GM19452 (cell line): Measurements from ENCODE around the gene EHD2.
"Not testable (repeated sequence)": the region's sequence is repeated elsewhere in the genome, so short reads cannot be mapped to it uniquely, and the experiment has no call there.

Experiments used
- ATAC-seq: cut with Tn5 transposase; IDR thresholded peaks from one replicate; pipeline ENCODE4 v1.9.1; 2021; ENCODE audit not compliant: unreplicated experiment

Gene EHD2

DNA sequence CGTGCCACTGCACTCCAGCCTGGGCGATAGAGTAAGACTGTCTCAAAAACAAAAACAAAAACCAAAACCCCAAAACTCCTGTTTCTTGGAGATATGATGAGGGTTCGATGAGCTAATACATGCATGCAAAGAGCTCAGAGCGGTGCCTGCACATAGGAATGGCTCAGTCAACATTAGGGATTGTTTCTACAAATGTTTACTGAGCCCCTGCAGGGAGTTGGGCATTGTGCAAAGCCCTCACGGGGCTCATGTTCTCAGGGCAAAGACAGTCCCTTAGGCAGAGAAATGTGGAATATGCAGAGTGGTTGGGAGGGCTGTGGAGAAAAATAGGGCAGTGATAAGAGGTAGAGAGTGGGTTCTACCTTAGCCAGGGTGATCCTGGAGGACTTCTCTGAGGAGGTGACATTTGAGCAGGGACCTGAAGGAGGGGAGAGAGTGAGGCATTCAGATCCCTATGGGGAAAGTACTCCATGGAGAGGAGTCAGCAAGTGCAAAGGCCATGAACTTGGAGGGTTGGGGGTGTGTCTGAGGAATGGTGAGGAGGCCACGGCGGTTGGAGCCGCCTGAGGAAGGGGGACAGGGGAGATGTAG is 1.5 kb upstream of the EHD2 start:
- no peak for ATAC-seq

GRCh38 chr19:47714339-47714738 is 1.1 kb downstream of the EHD2 start:
- no peak for ATAC-seq

DNA sequence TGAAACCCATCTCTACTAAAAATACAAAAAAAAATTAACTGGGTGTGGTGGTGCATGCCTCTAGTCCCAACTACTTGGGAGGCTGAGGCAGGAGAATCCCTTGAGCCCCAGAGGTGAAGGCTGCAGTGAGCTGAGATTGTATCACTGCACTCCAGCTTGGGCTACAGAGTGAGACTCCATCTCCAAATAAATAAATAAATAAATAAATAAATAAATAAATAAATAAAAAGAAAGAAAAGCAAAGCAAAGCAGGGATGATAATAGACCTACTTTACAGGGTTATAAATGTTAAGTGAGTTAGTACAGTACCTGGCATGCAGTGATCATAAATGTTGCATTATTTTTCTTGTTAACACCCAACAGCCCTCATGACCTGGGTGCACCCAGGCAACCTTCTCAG is 1.6 kb downstream of the EHD2 start:
- ATAC-seq, result not testable (repeated sequence)

GRCh38 chr19:47716270-47716937 is 3.2 kb downstream of the EHD2 start:
- no peak for ATAC-seq

DNA sequence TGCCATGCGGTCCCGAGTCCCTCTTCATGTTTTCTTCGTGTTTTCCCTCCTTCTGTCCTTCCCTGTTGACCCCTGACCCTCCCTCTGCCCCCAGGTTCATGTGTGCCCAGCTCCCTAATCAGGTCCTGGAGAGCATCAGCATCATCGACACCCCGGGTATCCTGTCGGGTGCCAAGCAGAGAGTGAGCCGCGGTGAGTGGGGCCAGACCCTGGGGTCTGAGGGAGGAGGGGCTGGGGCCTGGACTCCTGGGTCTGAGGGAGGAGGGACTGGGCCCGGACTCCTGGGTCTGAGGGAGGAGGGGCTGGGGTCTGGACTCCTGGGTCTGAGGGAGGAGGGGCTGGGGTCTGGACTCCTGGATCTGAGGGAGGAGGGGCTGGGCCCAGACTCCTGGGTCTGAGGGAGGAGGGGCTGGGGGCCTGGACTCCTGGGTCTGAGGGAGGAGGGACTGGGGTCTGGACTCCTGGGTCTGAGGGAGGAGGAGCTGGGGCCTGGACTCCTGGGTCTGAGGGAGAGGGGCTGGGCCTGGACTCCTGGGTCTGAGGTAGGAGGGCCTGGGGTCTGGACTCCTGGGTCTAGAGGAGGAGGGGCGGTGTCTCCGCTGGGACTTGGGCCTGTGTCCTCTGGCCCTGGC is 5.3 kb downstream of the EHD2 start:
- ATAC-seq, result not testable (repeated sequence)

DNA sequence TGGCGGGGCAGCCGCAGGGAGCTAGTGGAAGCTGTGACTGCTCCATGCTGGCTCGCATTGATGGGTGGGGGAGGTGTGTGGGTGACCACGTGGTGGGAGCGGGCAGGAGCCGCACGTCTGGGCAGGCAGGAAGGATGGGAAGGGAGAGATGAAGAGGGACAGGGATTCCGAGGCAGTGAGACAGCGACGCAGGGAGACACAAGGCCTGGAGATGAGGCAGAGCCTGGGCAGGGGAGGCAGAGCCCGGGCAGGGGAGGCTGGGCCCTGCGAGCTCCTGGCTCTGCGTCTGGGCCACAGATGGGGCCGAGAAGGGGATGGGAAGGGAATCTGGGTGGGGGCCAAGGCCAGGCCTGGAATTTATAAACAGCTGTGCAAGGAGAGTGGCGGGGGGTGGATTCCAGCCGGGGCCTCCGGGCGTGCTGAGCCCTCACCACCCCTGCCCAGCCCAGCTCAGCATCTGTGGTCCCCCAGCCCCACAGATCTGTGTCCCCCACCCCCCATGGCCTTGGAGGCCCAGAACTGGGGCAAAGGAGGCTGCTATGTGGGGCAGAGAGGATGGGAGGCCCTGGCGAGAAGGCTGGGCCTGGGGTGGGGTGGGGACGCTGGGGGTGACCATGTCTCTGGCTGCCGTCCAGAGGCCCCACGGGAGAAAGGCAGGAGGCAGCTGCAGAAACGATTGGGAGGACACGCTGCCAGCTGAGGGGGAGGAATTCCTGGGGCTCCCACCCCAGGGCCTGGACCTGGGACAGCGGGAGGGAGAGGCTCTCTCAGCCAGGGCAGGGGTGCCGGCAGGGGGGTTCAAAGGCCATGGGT is 6.0 kb downstream of the EHD2 start:
- ATAC-seq, result no peak

- ATAC-seq, result no peak
These were observed 7.6 kb downstream of the EHD2 start for GRCh38 chr19:47720669-47721422.

DNA sequence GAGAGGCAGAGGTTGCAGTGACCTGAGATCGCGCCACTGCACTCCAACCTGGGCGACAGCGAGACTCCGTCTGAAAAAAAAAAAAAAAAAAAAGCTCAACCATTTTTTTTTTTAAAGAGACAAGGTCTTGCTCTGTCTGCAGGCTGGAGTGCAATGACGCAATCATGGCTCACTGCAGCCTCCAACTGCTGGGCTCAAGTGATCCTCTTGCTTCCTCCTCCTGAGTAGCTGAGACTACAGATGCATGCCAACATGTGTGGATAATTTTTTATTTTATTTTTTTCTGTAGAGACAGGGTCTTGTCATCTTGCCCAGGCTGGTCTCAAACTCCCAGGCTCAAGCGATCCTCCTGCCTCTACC is 10.3 kb downstream of the EHD2 start:
- no peak for ATAC-seq

DNA sequence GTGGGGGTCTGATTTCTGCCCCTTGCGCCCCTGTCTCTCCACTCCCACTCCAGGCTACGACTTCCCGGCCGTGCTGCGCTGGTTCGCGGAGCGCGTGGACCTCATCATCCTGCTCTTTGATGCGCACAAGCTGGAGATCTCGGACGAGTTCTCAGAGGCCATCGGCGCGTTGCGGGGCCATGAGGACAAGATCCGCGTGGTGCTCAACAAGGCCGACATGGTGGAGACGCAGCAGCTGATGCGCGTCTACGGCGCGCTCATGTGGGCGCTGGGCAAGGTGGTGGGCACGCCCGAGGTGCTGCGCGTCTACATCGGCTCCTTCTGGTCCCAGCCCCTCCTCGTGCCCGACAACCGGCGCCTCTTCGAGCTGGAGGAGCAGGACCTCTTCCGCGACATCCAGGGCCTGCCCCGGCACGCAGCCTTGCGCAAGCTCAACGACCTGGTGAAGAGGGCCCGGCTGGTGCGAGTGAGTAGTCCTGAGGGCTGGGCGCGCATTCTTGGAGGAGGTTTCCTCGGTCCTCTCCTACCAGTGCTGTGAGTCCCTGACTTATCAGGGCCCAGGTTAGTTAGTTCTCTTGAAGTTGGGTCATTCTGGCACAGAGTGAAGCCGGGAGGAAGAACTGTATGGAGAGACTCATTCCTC is 12.7 kb downstream of the EHD2 start:
- ATAC-seq, result no peak

- ATAC-seq, result no peak
These were observed 13.2 kb downstream of the EHD2 start for GRCh38 chr19:47726467-47726866.

GRCh38 chr19:47728295-47728694 is 15.1 kb downstream of the EHD2 start:
- not testable (repeated sequence) for ATAC-seq

DNA sequence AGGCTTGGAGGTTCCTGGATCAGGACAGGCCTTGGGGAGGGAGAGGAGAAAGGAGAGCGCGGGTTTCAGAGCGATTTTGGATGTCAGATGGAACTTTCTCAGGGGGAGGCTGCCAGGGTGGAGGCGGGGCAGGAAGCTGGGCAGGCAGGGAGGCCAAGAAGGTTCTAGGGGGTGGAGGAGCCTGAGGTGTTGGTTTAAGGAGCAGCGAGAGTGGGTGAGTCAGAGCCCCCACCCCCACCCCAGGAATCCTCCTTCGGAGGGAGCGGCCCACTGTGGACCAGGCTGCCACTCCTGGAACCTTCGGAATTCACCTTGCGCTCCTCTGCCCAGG is 16.2 kb downstream of the EHD2 start:
- ATAC-seq, result no peak

DNA sequence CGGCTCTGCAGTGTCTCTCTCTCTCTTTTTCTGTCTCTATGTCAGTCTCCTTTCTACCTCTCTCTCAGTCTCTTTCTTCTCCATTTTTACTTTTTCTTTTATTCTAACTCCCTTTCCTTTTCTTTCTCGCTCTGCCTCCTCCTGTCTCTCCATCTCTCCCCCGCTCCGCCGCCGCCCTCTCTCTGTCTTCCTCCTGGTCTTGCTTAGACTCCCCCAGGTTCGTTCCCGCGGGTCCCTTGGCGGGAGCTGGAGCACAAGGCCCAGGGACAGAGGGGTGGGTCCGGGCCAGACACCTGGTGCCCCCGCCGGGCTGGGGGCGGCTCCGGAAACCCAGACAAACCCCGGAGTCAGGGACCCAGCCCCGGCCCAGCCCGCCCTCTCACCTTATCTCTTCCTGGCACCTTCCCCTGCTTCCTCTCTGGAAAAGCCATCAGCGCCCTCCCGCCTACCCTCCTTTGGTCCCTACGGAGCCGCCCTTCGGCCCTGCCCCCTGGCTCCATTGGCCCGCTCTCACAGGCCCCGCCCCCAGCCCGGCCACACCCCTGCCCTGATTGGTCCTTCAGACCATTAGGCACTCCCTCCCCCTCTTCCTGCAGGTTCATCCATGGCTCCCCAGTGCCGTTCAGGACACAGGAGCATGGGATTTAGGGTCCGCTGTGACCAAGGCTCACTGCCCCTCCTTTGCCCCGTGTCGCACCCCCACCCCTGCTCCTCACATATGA is 16.7 kb downstream of the EHD2 start:
- ATAC-seq, result no peak

DNA sequence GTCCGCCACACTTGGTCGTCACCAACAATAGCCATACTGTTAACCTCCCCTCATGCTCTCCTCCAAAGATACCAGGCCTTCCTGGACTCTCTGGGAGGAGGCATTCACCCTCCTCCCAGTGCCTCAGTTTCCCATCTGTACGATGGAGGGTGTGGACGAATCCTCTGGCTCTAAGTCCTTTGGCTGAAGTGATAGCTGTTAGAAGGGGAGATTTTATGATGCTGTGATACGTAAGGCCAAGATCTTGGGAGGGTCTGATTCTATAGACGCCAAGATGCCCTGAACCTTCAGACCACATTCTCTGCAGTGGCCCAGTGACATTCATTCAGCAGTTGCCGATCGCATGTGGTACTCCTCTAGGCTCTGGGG is 17.3 kb downstream of the EHD2 start:
- ATAC-seq, result no peak

DNA sequence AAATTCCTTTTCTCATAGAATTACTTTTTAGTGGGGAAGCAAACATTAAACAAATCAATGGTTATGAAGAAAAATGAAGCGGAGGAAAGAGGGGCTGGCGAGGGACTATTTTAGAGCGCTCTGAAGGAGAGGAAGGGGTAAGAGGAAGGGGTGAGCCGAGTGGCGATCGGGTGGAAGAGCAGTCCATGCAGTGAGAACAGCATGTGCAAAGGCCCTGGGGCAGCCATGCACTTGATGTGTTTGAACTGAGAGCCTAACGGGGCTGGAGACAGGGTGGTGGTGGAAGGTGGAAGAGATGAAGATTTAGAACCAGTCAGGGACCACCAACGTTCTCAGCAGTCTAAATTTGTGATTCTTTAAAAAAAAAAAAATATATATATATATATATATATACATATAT is 17.7 kb downstream of the EHD2 start:
- no peak for ATAC-seq

GRCh38 chr19:47735131-47735530 is 21.9 kb downstream of the EHD2 start:
- no peak for ATAC-seq

DNA sequence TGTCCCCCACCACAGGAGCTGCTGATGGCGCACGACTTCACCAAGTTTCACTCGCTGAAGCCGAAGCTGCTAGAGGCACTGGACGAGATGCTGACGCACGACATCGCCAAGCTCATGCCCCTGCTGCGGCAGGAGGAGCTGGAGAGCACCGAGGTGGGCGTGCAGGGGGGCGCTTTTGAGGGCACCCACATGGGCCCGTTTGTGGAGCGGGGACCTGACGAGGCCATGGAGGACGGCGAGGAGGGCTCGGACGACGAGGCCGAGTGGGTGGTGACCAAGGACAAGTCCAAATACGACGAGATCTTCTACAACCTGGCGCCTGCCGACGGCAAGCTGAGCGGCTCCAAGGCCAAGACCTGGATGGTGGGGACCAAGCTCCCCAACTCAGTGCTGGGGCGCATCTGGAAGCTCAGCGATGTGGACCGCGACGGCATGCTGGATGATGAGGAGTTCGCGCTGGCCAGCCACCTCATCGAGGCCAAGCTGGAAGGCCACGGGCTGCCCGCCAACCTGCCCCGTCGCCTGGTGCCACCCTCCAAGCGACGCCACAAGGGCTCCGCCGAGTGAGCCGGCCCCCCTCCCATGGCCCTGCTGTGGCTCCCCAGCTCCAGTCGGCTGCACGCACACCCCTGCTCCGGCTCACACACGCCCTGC is 27.8 kb downstream of the EHD2 start:
- ATAC-seq, result no peak

GRCh38 chr19:47741544-47742140 is 28.4 kb downstream of the EHD2 start:
- ATAC-seq, result no peak

DNA sequence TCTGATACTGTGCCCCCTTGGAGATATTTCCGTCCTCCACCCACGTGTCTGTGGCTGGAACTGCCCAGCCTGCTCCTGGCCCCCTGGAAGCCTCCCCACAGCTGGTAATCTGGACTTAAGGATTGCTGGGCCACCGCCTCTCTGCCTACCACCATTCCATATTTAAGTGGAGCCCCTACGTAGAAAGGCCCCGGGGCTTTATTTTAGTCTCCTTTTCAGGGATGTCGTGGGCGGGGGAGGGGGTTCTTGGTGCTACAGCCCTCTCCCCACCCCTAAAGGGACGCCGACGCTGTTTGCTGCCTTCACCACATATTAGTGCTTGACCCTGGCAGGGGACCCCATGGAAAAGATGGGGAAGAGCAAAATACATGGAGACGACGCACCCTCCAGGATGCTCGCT is 29.4 kb downstream of the EHD2 start:
- ATAC-seq, result no peak
